Stimulated activated CD8-positive, alpha-beta memory T cell treated with anti-CD3 and anti-CD28 coated beads, Interleukin-12 subunit alpha, Interleukin-12 subunit beta, amount 100 ng/mL, for 1 hour (primary cell): ENCODE data around the gene CARHSP1.
"Not testable (repeated sequence)": the region's sequence is repeated elsewhere in the genome, so short reads cannot be mapped to it uniquely, and the experiment has no call there.

Experiments
- DNase-seq: peaks from one replicate; pipeline ENCODE4 v3.0.0-alpha.2; 2020; ENCODE audit warnings: low read depth

The CARHSP1 gene

DNA sequence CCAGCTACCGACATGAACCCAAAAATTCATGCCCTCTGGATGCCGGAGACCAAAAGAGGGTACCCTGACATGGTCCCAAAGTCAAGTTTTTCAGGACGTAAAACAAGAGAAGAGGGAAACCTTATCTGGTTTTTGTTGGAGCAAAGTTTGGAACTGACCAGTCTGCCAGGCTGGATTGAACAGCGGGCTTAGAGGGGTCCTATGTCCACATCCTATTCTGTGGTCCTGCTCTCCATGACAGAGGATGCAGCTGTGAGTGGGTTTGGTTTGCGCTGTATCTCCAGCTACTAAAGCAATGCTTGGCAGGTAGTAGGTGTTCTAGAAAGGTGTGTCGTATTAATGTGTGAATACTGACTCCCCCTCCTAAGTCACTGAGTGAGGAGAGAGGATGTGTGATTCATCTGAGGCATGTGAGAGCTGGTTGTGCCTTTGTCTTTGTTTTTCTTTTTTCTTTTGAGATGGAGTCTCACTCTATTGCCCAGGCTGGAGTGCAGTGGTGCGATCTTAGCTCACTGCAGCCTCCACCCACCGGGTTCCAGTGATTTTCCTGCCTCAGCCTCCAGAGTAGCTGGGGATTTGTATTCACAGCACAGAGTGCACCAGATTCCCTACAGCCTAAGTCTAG is 40.2 kb downstream of the CARHSP1 start:
- DNase-seq, result no peak

DNA sequence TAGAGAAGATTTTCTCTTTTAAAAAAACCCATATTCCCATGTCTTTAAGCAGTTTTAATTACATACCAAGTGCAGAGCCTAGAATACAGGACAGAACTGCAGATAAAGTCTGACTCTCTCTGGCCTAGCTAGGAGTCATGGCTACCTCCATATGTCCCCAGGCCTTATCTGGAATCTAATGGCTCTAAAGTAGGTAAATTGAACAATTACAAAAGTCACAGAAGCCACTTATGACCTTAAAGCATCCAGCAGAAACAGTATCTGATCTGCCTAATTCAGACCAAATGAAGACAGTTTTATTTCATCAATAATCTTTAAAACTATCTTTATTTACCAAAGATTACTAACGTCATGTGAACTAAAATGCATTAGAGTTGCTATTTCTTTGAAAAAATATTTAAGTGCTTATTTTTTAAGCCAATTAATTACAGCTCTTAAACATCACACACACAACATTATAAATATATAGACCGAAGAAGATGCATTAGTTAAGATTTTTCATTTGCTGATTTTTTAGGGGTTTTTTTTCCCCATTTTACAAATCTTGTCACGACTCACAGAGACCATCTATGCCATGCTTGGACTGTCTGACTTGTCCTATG is 42.4 kb downstream of the CARHSP1 start:
- no peak for DNase-seq

DNA sequence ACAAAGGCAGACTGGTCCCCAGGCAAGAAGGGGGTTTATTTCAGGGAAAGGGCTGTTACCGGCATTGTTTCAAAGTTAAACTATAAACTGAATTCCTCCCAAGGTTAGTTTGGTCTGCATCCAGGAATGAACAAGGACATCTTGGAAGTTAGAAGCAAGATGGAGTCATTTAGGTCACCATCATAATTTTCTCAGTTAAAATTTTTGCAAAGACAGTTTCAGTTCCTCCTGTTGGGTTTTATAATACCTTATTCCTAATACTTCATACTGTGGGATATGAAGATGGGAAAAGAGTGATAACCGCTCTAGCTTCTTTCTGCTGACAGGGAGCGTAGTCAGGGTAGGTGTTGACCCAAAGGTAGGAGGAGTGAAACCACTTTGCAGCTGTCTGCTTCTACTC is 46.4 kb downstream of the CARHSP1 start:
- no peak for DNase-seq

DNA sequence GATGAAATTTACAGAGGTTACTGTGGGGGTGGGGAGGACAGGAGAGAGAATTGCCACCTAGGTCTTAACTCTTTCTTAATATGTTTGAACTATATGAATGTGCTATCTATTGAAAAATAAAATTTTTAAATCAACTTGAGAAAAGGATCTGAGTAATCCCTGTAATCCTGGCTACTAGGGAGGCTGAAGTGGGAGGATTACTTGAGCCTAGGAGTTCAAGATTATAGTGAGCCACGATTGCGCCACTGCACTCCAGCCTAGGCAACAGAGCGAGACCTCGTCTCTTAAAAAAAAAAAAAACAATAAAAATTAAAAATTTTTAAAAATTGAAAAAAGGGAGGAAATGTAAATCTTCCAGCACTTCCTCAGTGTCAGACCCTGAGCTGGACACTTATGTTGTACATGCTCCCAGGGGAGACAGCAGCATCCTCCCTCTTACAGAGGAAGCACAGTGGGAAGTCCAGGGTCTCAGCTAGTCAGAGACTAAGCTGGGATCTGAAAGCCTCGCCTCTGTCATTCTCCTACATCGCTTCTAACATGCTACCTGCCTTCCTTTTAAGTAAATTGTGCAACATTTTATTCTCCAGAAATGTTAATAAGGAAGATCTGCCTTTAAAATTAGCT is 49.3 kb downstream of the CARHSP1 start:
- DNase-seq, result no peak

DNA sequence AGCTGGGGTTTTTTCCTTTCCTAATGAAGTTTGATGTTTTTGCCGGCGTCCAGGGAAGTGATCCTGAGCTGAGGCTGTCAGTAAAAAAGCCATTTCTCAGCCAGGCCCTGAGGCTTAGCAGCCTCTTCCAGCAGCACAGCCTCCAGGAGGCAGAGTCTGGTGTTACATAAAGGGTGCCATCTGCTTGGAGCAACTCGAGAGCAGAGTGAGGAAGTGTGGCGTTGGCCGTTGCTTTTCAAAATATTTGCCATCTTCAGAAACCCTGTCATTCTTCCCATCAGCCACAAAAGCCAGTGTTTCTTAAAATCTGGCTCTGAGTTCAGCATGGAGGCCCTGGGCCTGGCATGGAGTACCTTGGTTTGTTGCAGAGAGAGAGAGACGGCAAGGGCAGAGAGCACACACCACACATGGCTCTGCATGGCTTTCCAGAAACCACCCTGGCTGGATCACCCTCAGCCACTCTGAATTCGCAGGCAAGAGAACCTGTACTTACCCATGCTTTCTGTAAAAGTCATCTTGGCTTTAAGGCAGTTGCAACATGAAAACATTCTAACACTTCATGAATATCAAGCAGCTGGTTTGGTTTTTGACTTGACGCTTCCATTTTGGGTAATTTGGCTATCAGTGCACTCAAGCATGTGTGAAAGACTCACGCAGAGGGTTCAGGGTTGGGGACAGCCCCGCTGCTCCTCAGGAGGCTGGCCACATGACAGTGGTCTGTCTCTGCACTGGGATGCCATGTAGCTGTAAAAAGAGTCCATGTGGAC is 50.1 kb downstream of the CARHSP1 start:
- DNase-seq, result no peak

DNA sequence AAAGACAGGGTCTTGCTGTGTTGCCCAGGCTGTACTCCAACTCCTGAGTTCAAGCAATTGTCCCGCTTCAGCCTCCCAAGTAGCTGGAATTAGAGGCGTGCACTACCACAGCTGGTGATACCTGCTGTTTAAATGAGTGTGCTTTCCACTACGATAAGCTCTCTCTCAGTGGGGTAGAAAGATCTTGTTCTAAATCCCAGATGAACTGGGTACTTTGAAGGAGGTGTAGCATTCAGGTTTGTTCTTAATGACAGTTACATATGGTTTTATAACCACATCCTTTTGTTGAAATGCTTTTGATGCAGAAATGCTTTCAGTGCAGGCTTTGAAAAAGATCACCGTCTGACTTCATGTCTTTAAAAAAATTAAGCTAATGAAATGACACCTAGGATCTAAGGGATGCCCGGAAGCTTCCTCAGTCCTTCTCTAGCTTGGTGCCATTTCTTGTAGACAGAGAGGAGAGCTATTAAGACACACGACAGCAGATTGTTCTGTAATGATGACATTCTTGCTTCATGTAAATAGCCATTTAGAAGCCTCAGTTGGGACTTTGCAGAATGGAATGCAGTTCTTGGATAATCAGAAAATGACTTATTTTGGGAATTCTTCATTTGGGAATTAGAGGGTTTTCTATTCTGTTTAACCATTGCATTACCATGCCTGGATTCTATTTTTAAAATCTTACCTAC is 51.7 kb downstream of the CARHSP1 start:
- no peak for DNase-seq

DNA sequence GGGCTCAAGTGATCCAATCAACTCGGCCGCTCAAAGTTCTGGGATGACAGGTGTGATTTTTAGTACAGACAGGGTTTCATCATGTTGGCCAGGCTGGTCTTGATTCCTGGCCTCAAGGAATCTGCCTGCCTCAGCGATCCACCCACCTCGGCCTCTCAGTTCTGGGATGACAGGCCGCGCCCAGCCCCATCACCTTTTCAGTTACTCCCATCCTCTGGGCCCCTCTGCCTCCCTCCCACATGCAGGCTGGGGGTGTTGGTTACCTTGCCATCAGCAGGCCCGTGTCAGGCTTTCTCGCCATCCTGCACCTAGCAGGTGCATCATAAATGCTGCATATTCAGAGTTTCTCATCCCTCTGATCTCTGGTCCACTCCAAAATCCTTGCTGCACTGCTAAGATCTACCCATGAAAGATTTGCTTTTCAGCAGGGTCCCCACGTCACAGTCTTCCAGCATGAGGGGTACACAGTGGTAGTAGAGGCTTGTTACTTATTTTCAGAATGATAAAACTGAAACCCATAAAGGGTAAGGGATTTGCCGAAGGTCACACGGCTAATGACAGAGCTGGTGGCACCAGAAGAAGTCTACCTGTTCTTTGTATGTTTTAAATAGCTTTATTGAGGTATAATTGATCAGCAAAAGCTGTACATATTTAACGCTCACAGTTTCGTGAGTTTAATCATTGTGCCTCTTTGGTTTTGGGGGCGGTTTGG is 54.6 kb downstream of the CARHSP1 start:
- no peak for DNase-seq

DNA sequence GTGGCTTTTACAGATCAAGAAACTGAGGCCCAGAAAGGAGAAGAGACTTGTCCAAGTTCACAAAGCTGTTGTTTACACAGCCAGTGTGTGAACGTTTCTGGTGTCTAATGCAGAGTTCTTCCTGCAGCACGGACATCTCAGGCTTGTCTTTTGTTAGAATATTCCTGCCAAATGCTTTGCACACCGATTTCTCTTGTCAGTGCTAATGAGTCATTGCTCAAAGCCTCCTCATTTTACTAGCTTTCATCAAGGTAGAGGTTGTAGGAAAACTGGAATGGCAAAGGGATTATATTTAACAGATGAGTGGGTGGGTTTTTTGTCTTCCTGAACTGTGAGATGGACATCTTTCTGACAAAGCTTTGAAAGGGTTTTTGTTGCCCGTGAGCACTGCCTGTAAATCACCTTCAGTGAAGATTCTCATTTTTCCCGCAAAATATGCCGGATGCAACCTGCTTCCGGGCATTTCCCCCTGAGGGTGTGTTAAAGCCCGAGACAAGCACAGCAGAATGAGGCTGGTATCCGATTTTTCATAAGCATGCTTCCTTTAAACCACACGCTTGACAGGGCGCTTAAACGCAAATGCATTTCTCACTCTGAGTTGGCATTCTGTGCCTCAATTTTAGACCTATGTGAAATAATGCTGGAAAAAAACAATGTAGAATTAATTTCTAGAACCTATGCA is 56.5 kb downstream of the CARHSP1 start:
- DNase-seq, result no peak

DNA sequence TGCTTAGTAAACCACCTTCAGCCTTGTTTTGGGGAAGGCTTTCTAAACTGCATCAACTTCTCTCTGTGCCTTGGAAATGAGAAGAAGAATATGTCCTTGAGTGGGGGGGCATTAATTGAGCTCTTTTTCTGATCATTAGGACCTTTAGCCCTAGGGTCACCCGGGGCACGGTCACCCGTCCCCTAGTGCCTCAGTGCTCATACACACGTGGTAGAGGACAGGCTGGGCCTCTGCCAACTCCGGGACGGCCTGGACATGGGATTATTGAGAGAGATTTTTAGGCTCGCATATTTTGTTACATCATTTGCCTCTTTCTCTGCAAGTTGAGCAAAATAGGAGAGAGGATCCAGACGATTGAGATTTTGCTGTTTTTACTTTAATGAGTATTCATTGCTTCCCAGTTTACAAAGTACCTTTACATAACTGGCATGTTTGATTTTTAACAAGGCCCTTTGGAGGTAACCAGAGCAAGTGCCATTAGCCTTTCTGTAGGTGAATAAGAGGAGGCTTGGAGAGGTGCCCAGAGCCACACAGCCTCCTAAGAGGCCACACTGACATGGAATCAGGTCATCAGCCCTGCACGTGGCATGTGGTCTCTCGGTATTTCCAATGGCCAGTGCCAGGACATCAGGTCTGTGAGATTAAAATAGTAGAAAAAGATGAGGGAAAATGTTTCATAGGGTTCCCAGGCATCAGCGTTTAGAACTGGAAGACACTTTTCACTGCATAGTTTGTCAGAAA is 60.0 kb downstream of the CARHSP1 start:
- DNase-seq, result no peak

DNA sequence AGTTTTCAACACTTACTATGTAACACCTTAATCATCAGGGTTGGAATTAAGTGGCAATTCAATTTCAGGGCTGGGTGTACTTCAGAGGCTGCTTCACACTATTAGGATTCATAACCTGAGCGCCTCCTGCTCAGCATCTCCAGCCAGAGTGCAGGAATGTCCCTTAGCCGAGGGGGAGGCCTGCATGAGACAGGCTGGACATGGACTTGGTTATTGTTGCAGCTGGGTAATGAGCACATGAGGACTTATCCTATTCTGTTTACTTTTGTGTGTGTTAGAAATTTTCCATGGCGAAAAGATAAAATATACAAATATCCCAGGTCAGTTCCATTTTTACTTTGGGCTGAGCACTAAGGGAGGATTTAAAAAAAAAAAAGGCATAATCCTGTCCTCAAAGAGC is 60.8 kb downstream of the CARHSP1 start:
- no peak for DNase-seq

DNA sequence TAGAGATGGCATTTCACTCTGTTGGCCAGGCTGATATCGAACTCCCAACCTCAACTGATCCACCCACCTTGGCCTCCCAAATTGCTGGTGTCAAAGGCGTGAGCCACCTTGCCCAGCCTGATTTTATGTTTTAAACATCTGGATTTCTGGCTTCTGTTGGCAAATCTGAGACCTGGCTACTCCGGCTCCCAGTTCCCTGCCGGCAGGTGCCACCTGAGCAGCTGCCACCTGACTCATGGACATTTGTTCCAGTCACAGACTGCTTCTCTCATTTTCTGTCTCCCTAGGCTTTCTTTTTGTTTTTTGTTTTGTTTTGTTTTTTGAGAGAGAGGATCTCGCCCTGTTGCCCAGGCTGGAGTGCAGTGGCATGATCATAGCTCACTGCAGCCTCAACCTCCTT is 61.6 kb downstream of the CARHSP1 start:
- DNase-seq, result no peak

DNA sequence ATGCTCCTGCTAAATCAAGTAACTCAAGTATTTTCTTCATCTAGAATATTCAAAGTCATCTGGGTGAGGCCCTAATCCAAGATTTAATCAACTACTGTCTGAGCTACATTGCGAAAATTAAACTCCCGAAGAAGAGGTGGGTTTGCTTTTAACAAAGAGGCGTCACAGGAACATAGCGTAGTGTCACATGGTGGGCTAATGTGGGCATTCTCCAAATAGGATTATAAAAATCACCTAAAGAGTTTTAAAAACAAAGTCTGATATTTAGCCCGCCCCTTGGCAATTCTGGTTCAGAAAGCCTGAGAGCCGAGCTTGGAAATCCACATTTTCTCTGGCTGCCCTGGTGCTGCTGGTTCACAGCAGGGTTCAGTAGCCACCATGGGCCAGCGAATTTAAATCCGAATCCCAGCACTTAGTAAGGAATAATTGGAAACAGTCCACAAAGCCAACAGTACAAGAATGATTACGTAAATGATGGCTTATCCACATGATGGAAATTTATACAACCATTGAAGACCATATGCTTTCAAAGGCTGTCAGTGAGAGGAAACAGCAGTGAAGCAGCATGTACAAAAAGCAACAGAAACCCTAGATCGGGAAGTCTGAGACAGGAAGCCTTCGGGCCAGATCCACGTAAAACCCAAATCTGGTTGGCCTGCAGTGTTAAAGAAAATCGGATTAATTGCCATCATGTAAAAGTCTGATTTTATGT is 62.4 kb downstream of the CARHSP1 start:
- DNase-seq, result no peak

DNA sequence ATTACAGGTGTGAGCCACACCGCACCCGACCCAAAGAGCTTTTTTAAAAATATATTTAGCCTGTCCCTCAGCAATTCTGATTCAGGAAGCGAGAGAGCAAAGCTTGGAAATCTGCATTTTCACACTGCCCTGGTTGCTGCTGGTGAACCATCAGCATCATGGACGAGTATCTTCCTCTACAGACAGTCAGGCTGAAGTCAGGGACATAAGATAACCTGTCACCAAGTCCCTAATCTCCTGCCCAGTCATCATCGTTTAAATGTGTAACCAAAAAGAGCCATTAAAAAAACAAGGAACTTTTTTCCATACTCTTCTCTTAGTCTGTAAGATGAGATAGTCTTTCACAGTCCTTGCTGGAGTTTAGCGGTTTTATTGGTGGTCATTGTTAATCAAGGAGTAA is 64.5 kb downstream of the CARHSP1 start:
- no peak for DNase-seq

DNA sequence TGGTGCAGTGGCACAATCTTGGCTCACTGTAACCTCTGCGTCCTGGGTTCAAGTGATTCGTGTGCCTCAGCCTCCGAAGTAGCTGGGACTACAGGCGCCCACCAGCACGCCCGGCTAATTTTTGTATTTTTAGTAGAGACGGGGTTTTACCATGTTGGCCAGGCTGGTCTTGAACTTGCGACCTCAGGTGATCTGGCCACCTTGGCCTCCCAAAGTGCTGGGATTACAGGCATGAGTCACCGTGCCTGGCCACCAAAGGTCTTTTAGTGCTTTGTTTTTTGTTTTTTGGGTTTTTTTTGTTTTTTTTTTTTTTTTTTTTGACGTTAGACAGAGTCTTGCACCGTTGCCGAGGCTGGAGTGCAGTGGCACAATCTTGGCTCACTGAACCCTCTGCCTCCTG is 65.1 kb downstream of the CARHSP1 start:
- not testable (repeated sequence) for DNase-seq
